GM19452 (cell line): Measurements from ENCODE around the gene VWDE.
"Not testable (repeated sequence)": the region's sequence is repeated elsewhere in the genome, so short reads cannot be mapped to it uniquely, and the experiment has no call there.

ENCODE experiments used
- ATAC-seq: cut with Tn5 transposase; IDR thresholded peaks from one replicate; pipeline ENCODE4 v1.9.1; 2021; ENCODE audit not compliant: unreplicated experiment

The VWDE gene

GRCh38 chr7:12403287-12404181 lies at the start of gene VWDE:
Gene VWDE, minus strand, starts transcription at chr7:12403865. Its CDS starts 149 bp downstream, at chr7:12403716.
- no peak for ATAC-seq

GRCh38 chr7:12453136-12453535 lies 49.5 kb upstream of the VWDE start:
- not testable (repeated sequence) for ATAC-seq

- ATAC-seq, result no peak
Observed at GRCh38 chr7:12450615-12451014, 47.0 kb upstream of the VWDE start.

GRCh38 chr7:12444785-12445184 lies 41.1 kb upstream of the VWDE start:
- ATAC-seq, result no peak

- no peak for ATAC-seq
Observed at GRCh38 chr7:12440229-12440628, 36.6 kb upstream of the VWDE start.

GRCh38 chr7:12436896-12437535 lies 33.4 kb upstream of the VWDE start:
- no peak for ATAC-seq

GRCh38 chr7:12436126-12436525 lies 32.5 kb upstream of the VWDE start:
- ATAC-seq, result no peak

GRCh38 chr7:12434012-12434642 lies 30.5 kb upstream of the VWDE start:
- ATAC-seq, result no peak

GRCh38 chr7:12431886-12432556 lies 28.4 kb upstream of the VWDE start:
- ATAC-seq, result no peak

GRCh38 chr7:12425311-12425710 lies 21.6 kb upstream of the VWDE start:
- no peak for ATAC-seq

- no peak for ATAC-seq
Observed at GRCh38 chr7:12423997-12424745, 20.5 kb upstream of the VWDE start.

- ATAC-seq, result no peak
Observed at GRCh38 chr7:12423355-12423996, 19.8 kb upstream of the VWDE start.

GRCh38 chr7:12422554-12423320 lies 19.1 kb upstream of the VWDE start:
- no peak for ATAC-seq

GRCh38 chr7:12418452-12418851 lies 14.8 kb upstream of the VWDE start:
- no peak for ATAC-seq

GRCh38 chr7:12415072-12415471 lies 11.4 kb upstream of the VWDE start:
- ATAC-seq, result no peak

- ATAC-seq, result no peak
Observed at GRCh38 chr7:12412407-12412806, 8.7 kb upstream of the VWDE start.

- no peak for ATAC-seq
Observed at GRCh38 chr7:12410523-12410922, 6.9 kb upstream of the VWDE start.

GRCh38 chr7:12409097-12409711 lies 5.5 kb upstream of the VWDE start:
- ATAC-seq, result no peak

GRCh38 chr7:12407652-12408051 lies 4.0 kb upstream of the VWDE start:
- not testable (repeated sequence) for ATAC-seq
